Measurements from ENCODE around the gene IL33. TPM values are rescaled to one million over a fixed set of nuclear protein-coding genes. Genes with fewer than 3 reads are reported as not detected.
A peak's percentile ranks its signal among the peaks of the same experiment; 100 is the strongest.

IL33 gene
- total RNA-seq, 4 donors from 2014 or later, result 63.1 to 178 (median 104) TPM

- WGBS, result 31% methylated on average over 3 of the region's 3 CpGs
- no peak for DNase-seq (ENCODE audit: extremely low spot score)
- no peak overlapping the region for H3K4me3 ChIP-seq
- intact Hi-C loops (cut with DNase I), result loop anchor here (1.0 kb wide), 1 partner anchor 109 kb away; no protein-coding TSS in a partner anchor
- H3K27me3 ChIP-seq, result no peaks in the 10 kb centered on the region
- peaks cover 5 to 9% (median 6%) of the 10 kb centered on the region in 4 donors for H3K4me1 ChIP-seq
- H3K36me3 ChIP-seq, result no peaks in the 10 kb centered on the region
- H3K27ac ChIP-seq (replicated peaks in 1 of 4), result no peak overlapping the region
- no peak for TF ChIP-seq EP300 (IDR thresholded peaks at IDR 0.05)
- TF ChIP-seq POLR2AphosphoS5 (IDR thresholded peaks at IDR 0.05), result no peak
- peak; percentile 61 to 71 (median 64) for TF ChIP-seq CTCF (IDR thresholded peaks at IDR 0.05)
- no peaks in the 10 kb centered on the region for H3K9me3 ChIP-seq
Measured at GRCh38 chr9:6197330-6197729, 18.3 kb upstream of the IL33 start.

- 74% methylated on average over 4 of the region's 4 CpGs for WGBS
- no peak overlapping the region for H3K4me3 ChIP-seq
Measured at GRCh38 chr9:6198251-6198650, 17.4 kb upstream of the IL33 start.

GRCh38 chr9:6199596-6199995 is 16.0 kb upstream of the IL33 start:
- no peaks in the 10 kb centered on the region for H3K9me3 ChIP-seq
- H3K4me3 ChIP-seq, result no peak overlapping the region
- no peaks in the 10 kb centered on the region for H3K36me3 ChIP-seq
- no peaks in the 10 kb centered on the region for H3K27me3 ChIP-seq
- peaks cover 5 to 9% (median 6%) of the 10 kb centered on the region in 4 donors for H3K4me1 ChIP-seq
- H3K27ac ChIP-seq (replicated peaks in 1 of 4), result no peak overlapping the region
- 77% methylated on average over 3 of the region's 3 CpGs for WGBS
- intact Hi-C loops (cut with DNase I), result no loop called here
- TF ChIP-seq POLR2AphosphoS5 (IDR thresholded peaks at IDR 0.05), result no peak
- TF ChIP-seq POLR2A (IDR thresholded peaks at IDR 0.05; ENCODE audit: low read depth), result no peak
- DNase-seq (ENCODE audit: extremely low spot score), result no peak

More at GRCh38 chr9:6198251-6198650, 17.4 kb upstream of the IL33 start:
- Histone ChIP-seq H3K36me3 (no peaks in the 10 kb centered on the region), H3K27ac (replicated peaks in 1 of 4) (no peak overlapping the region), H3K27me3 (no peaks in the 10 kb centered on the region), H3K4me1 (peaks cover 5 to 9% (median 6%) of the 10 kb centered on the region in 4 donors), H3K9me3 (no peaks in the 10 kb centered on the region)
- intact Hi-C loops (cut with DNase I), result no loop called here
- TF ChIP-seq EP300 (IDR thresholded peaks at IDR 0.05), result no peak
- TF ChIP-seq POLR2A (IDR thresholded peaks at IDR 0.05; ENCODE audit: low read depth), result no peak
- TF ChIP-seq POLR2AphosphoS5 (IDR thresholded peaks at IDR 0.05), result no peak
- TF ChIP-seq CTCF (IDR thresholded peaks at IDR 0.05), result no peak
- no peak for DNase-seq (ENCODE audit: extremely low spot score)

DNA sequence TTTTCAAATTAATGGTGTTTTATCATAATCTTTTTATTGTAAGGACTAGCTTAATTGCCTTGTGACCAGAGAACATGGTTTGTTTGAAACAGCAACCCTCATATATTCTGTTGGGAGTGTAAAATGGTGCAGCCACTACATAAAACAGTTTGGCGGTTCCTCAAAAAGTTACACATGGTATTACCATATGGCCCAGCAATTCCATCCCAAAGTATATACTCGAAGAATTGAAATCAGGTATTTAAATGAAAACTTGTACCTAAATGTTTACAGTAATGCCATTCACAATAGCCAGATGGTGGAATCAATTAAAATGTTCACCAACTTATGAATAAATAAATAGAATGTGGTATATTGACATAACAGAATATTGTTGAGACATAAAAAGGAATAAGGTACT is 14.8 kb upstream of the IL33 start:
- WGBS, result 93% methylated on average over 2 of the region's 2 CpGs

DNA sequence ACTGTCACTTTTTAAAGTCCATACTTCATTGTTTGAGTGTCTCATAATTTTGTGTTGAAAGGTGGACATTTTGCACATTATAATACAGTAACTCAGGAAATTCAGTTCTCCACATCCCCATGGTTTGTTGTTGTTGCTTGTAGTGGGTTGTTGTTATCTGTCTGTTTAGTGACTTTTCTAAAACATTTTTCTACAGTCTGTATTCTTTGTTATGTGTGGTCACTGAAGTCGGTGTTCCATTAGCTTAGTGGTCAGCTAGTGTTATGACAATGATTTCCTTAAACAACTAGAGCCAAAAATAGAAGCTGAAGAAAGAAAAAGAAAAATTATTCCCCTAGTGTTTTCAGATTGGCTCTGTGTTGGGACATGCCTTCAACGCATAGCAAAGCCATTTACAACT is 5.6 kb upstream of the IL33 start:
- Histone ChIP-seq H3K4me1 (peaks cover 0 to 7% (median 7%) of the 10 kb centered on the region in 4 donors), H3K9me3 (peaks cover 0 to 32% (median 20%) of the 10 kb centered on the region in 4 donors), H3K4me3 (no peak overlapping the region), H3K36me3 (no peaks in the 10 kb centered on the region), H3K27me3 (no peaks in the 10 kb centered on the region), H3K27ac (replicated peaks in 1 of 4) (no peak overlapping the region)
- WGBS, result 76% methylated on average over 2 of the region's 2 CpGs
- TF ChIP-seq CTCF (IDR thresholded peaks at IDR 0.05) (no peak), POLR2AphosphoS5 (IDR thresholded peaks at IDR 0.05) (no peak), EP300 (IDR thresholded peaks at IDR 0.05) (no peak), POLR2A (IDR thresholded peaks at IDR 0.05; ENCODE audit: low read depth) (no peak)
- intact Hi-C loops (cut with DNase I), result no loop called here
- no peak for DNase-seq (ENCODE audit: extremely low spot score)

More for the DNA sequence above, 14.8 kb upstream of the IL33 start:
- TF ChIP-seq POLR2A (IDR thresholded peaks at IDR 0.05; ENCODE audit: low read depth) (no peak), EP300 (IDR thresholded peaks at IDR 0.05) (no peak), CTCF (IDR thresholded peaks at IDR 0.05) (no peak), POLR2AphosphoS5 (IDR thresholded peaks at IDR 0.05) (no peak)
- Histone ChIP-seq H3K4me1 (peaks cover 5 to 9% (median 6%) of the 10 kb centered on the region in 4 donors), H3K9me3 (no peaks in the 10 kb centered on the region), H3K4me3 (no peak overlapping the region), H3K36me3 (no peaks in the 10 kb centered on the region), H3K27ac (replicated peaks in 1 of 4) (no peak overlapping the region), H3K27me3 (no peaks in the 10 kb centered on the region)
- intact Hi-C loops (cut with DNase I), result no loop called here
- no peak for DNase-seq (ENCODE audit: extremely low spot score)

Measured in esophagus muscularis mucosa (tissue), 4 donors.